Astrocyte of the cerebellum (primary cell): ENCODE results near the gene MYO7B.

Source experiments
- DNase-seq: peaks from one replicate; pipeline ENCODE4 v3.0.0-alpha.2; 2011; ENCODE audit warnings: low read depth
- H3K4me3 ChIP-seq: 2 replicates; pipeline ENCODE4 v1.5.1; 2011; ENCODE audit warnings: mild to moderate bottlenecking, low read depth, low read length, moderate library complexity
- in situ Hi-C: cut with HindIII; loops from 2 replicates; pipeline ENCODE4 v1.10.0; 2017; ENCODE audit warnings: low sequenced_read_pairs
- TF ChIP-seq, protein P1 (sequence below): IDR thresholded peaks from 2 replicates; pipeline ENCODE4 v1.5.1; 2012; ENCODE audit warnings: low read length, low read depth, moderate library complexity, mild to moderate bottlenecking; ENCODE audit errors: missing control alignments

Gene MYO7B

GRCh38 chr2:127626917-127627739 is 91.6 kb downstream of the MYO7B start:
- H3K4me3 ChIP-seq = no peak overlapping the region
- DNase-seq = no peak
- in situ Hi-C loops = no loop called here
- TF ChIP-seq, protein P1, sequence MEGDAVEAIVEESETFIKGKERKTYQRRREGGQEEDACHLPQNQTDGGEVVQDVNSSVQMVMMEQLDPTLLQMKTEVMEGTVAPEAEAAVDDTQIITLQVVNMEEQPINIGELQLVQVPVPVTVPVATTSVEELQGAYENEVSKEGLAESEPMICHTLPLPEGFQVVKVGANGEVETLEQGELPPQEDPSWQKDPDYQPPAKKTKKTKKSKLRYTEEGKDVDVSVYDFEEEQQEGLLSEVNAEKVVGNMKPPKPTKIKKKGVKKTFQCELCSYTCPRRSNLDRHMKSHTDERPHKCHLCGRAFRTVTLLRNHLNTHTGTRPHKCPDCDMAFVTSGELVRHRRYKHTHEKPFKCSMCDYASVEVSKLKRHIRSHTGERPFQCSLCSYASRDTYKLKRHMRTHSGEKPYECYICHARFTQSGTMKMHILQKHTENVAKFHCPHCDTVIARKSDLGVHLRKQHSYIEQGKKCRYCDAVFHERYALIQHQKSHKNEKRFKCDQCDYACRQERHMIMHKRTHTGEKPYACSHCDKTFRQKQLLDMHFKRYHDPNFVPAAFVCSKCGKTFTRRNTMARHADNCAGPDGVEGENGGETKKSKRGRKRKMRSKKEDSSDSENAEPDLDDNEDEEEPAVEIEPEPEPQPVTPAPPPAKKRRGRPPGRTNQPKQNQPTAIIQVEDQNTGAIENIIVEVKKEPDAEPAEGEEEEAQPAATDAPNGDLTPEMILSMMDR = no peak

- H3K4me3 ChIP-seq = no peak overlapping the region
- no peak for DNase-seq
- in situ Hi-C loops = no loop called here
- TF ChIP-seq, protein P1 = no peak
These were observed 92.5 kb downstream of the MYO7B start for GRCh38 chr2:127627740-127628571.

DNA sequence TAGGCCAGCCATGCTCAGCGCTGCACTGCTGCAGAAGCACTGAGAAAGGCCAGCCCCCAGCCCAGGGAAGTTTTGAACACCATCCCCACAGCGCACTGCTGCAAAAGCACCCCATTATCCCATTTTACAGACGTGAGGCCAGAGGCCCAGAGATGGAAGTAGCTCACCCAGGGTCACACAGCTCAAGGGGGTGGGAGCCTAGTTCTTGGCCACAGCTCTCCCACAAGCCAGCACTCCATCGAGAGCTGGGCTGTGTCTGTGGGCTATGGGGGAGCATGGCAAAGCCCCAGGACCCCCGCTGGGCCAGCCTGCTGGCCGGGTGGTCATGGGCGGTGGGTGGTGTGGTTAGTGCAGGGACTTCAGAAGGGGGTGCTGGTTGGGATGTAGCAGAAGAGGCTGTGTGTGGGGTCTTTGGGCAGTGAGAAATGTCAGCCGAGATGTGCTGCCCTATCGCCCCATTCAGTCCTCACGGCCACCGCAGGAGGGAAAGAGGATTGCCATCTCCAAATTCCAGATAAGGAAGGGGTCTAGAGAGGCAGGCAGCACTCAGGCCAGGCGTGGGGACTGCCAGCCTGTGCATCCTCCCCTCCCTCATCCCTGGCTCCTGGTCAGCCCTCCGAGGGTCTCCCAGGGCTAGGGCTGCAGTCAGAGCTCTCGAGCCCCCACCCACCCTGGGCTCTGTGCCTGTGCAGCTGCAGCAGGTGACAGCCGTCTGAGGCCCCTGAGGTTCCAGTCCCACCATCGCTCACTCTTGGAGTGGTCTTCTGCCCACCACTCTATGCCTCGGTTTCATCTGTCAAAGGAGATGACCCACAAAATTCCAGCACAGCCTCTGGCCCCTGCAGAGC is 93.5 kb downstream of the MYO7B start:
- no peak for DNase-seq
- TF ChIP-seq, protein P1 = no peak
- in situ Hi-C loops = no loop called here
- no peak overlapping the region for H3K4me3 ChIP-seq

DNA sequence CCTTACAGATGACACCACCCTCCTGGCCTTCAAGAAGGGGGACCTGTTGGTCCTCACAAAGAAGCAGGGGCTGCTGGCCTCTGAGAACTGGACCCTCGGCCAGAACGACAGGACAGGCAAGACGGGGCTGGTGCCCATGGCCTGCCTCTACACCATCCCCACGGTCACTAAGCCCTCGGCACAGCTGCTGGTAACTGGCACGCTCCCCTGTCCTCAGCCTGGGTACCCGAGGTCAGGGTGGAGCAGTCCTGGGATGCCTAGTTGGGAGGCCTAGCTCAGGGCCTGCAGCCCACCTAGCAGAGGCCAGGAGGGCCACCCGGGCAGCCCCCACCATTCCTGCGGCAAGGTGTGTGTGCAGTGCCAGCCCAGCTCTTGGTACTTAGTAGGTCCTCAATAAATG is 94.2 kb downstream of the MYO7B start:
- H3K4me3 ChIP-seq = no peak overlapping the region
- in situ Hi-C loops = no loop called here
- no peak for DNase-seq
- TF ChIP-seq, protein P1 = no peak

DNA sequence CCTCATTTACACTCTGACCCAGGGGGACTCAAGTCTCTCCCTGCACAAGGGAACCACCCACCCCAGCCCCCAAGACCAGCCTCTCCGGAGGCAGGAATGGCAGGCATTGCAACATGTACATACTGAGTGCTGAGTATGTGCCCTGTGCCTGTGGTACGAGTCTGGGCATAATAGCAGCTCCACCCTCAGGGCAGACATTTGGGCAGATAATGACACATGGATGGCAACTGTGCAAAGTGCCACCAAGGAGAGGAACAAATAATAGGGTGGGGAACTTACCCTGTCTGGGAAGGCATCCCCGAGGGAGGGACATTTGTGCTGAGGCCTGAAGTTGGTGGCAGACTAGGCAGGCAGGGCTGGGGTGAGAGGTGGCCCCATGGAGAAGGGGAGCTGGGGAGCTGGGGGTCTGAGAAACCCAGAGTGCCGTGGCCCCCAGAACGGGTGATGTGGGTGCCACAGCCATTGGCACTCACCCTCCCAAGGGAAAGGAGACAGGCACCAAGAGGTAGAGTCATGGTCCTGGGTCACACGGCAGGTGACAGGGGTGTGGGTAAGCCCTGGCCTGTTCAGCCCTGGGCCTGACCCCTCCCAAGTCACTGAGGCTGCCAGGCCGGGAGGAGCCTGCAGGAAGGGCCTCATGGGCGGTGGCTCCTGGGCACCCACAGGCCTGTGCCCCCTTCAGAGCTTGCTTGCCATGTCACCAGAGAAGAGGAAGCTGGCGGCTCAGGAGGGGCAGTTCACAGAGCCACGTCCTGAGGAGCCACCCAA is 94.8 kb downstream of the MYO7B start:
- TF ChIP-seq, protein P1 = no peak
- H3K4me3 ChIP-seq = no peak overlapping the region
- in situ Hi-C loops = no loop called here
- DNase-seq = no peak
